Natural killer cell (primary cell): Measurements from ENCODE around the gene PLEKHJ1. TPM values are rescaled to one million over a fixed set of nuclear protein-coding genes. Genes with fewer than 3 reads are reported as not detected.

ENCODE experiments used
- ATAC-seq, 3 donors: fragments of 150-1000 bp in 2 of 3; fragments of 200-7000 bp in 1 of 3; cut with Tn5 transposase; 1 replicate in 1 of 3; 2 replicates in 2 of 3; pipeline ENCODE4 v1.10.0; 2021; ENCODE audit warnings: mild to moderate bottlenecking in 2 of 3, moderate library complexity in 2 of 3
- DNase-seq, 2 donors: peaks; one replicate each; pipeline versions ENCODE4 v3.0.0 to v3.0.0-alpha.2; 2013 to 2021; ENCODE audit warnings: mixed read lengths in 1 of 2
- H3K27ac ChIP-seq: one replicate; pipeline ENCODE4 v1.5.1; 2013; ENCODE audit warnings: mild to moderate bottlenecking, low read length
- H3K27me3 ChIP-seq: one replicate; pipeline ENCODE4 v1.6.1; 2013; ENCODE audit warnings: low read length; ENCODE audit not compliant: control insufficient read depth, insufficient read depth
- H3K36me3 ChIP-seq: one replicate; pipeline ENCODE4 v1.6.1; 2013; ENCODE audit warnings: low read length; ENCODE audit not compliant: control insufficient read depth, insufficient read depth
- H3K4me1 ChIP-seq: one replicate; pipeline ENCODE4 v1.6.1; 2013; ENCODE audit warnings: low read length; ENCODE audit not compliant: control insufficient read depth, insufficient read depth
- H3K4me3 ChIP-seq: one replicate; pipeline ENCODE4 v1.5.1; 2013; ENCODE audit warnings: low read length
- H3K9me3 ChIP-seq: one replicate; pipeline ENCODE4 v1.6.1; 2013; ENCODE audit warnings: low read length; ENCODE audit not compliant: control insufficient read depth, insufficient read depth
- H3K27ac Mint-ChIP-seq, 2 donors: one replicate each; pipeline ENCODE4 v1.8.0; 2022; ENCODE audit warnings: mild to moderate bottlenecking in 2 of 2, mixed read lengths in 2 of 2, moderate library complexity in 1 of 2
- H3K27me3 Mint-ChIP-seq, 2 donors: one replicate each; pipeline ENCODE4 v1.8.0; 2022; ENCODE audit warnings: low read depth in 2 of 2, mixed read lengths in 2 of 2
- H3K36me3 Mint-ChIP-seq: one replicate; pipeline ENCODE4 v1.8.0; 2022; ENCODE audit warnings: mixed read lengths
- H3K4me1 Mint-ChIP-seq, 2 donors: one replicate each; pipeline ENCODE4 v1.8.0; 2022; ENCODE audit warnings: mixed read lengths in 2 of 2
- H3K4me3 Mint-ChIP-seq: one replicate; pipeline ENCODE4 v1.8.0; 2022; ENCODE audit warnings: mild to moderate bottlenecking, moderate library complexity, mixed read lengths
- H3K9me3 Mint-ChIP-seq, 2 donors: one replicate each; pipeline ENCODE4 v1.8.0; 2022; ENCODE audit warnings: mixed read lengths in 2 of 2
- CTCF ChIP-seq: fragments of 200-600 bp; IDR thresholded peaks from one replicate; pipeline ENCODE4 v1.8.0; 2022; ENCODE audit warnings: antibody characterized with exemption
- WGBS: methylation state at CpG from one replicate; pipeline ENCODE4 v1.1.7; 2013; ENCODE audit warnings: missing lambda C conversion rate; ENCODE audit not compliant: insufficient coverage; 5-methylcytosine and 5-hydroxymethylcytosine counted together
- intact Hi-C: fragments of 100-400 bp; cut with micrococcal nuclease; formaldehyde crosslinking; loops from one replicate; pipeline ENCODE4 v1.14.2; 2022
- total RNA-seq, 4 donors: library from RNA; stranded (reverse); fragments of 120-200 nt in 1 of 4; gene quantifications; one replicate each; pipeline versions ENCODE4 v1.2.3 to v1.2.4, GENCODE V29; 2013 to 2022

PLEKHJ1 gene
- total RNA-seq, 3 donors from 2014 or later (not counting 1 experiment from before 2014, with no cell fraction given) = 36.7 to 45.8 (median 44.7) TPM

- Mint-ChIP-seq H3K9me3 (no peaks in the 10 kb centered on the region), H3K36me3 (no peaks in the 10 kb centered on the region), H3K4me1 (peaks cover 29 to 51% of the 10 kb centered on the region in 2 donors), H3K27ac (peak overlapping the region; percentile 51 to 62), H3K27me3 (no peaks in the 10 kb centered on the region), H3K4me3 (peak overlapping the region; percentile 37)
- intact Hi-C loops = loop anchor here (10.0 kb wide), 1 partner anchor 46 kb away; the partner anchor contains the start of genes LSM7 and SPPL2B
- 95% methylated on average over 33 of the region's 33 CpGs for WGBS
- H3K9me3 ChIP-seq = no peaks in the 10 kb centered on the region
- no peak overlapping the region for H3K27ac ChIP-seq
- H3K36me3 ChIP-seq = peaks cover 4% of the 10 kb centered on the region
- peaks cover 49% of the 10 kb centered on the region for H3K4me1 ChIP-seq
- DNase-seq = peak in 1 of 2 donors; percentile 22
- TF ChIP-seq CTCF = no peak
- no peak for ATAC-seq
- no peaks in the 10 kb centered on the region for H3K27me3 ChIP-seq
- H3K4me3 ChIP-seq = no peak overlapping the region
Observed at GRCh38 chr19:2278459-2279158, 42.5 kb upstream of the PLEKHJ1 start.

- no peak for TF ChIP-seq CTCF
- Histone ChIP-seq H3K27ac (no peak overlapping the region), H3K27me3 (no peaks in the 10 kb centered on the region), H3K9me3 (no peaks in the 10 kb centered on the region), H3K4me1 (peaks cover 52% of the 10 kb centered on the region), H3K4me3 (no peak overlapping the region), H3K36me3 (peaks cover 13% of the 10 kb centered on the region)
- no peaks in the 10 kb centered on the region for H3K36me3 Mint-ChIP-seq
- WGBS = 91% methylated on average over 8 of the region's 9 CpGs
- intact Hi-C loops = loop anchor here (10.0 kb wide), 1 partner anchor 48 kb away; the partner anchor contains the start of genes LSM7 and SPPL2B
- peaks cover 22 to 50% of the 10 kb centered on the region in 2 donors for H3K4me1 Mint-ChIP-seq
- ATAC-seq (no peak), DNase-seq (peak in 1 of 2 donors; percentile 20)
- H3K27ac Mint-ChIP-seq = peak overlapping the region; percentile 23 to 51
- no peaks in the 10 kb centered on the region for H3K9me3 Mint-ChIP-seq
- H3K4me3 Mint-ChIP-seq = peak overlapping the region; percentile 59
- no peaks in the 10 kb centered on the region for H3K27me3 Mint-ChIP-seq
Observed at GRCh38 chr19:2277138-2277537, 41.0 kb upstream of the PLEKHJ1 start.

GRCh38 chr19:2276429-2276986, 40.4 kb upstream of the PLEKHJ1 start:
- peaks cover 18% of the 10 kb centered on the region for H3K36me3 ChIP-seq

More at GRCh38 chr19:2276429-2276986, 40.4 kb upstream of the PLEKHJ1 start:
- DNase-seq (no peak), ATAC-seq (no peak)
- Mint-ChIP-seq H3K4me1 (peaks cover 23 to 50% of the 10 kb centered on the region in 2 donors), H3K4me3 (no peak overlapping the region), H3K9me3 (no peaks in the 10 kb centered on the region), H3K27me3 (no peaks in the 10 kb centered on the region), H3K36me3 (no peaks in the 10 kb centered on the region), H3K27ac (peak overlapping the region; percentile 16 to 51)
- Histone ChIP-seq H3K4me1 (peaks cover 52% of the 10 kb centered on the region), H3K9me3 (no peaks in the 10 kb centered on the region), H3K27ac (no peak overlapping the region), H3K4me3 (no peak overlapping the region), H3K27me3 (no peaks in the 10 kb centered on the region)
- no peak for TF ChIP-seq CTCF
- 95% methylated on average over 28 of the region's 28 CpGs for WGBS
- intact Hi-C loops = loop anchor here (10.0 kb wide), 1 partner anchor 48 kb away; the partner anchor contains the start of genes LSM7 and SPPL2B
